ENCODE results near the gene SPDYE4.

The SPDYE4 gene

DNA sequence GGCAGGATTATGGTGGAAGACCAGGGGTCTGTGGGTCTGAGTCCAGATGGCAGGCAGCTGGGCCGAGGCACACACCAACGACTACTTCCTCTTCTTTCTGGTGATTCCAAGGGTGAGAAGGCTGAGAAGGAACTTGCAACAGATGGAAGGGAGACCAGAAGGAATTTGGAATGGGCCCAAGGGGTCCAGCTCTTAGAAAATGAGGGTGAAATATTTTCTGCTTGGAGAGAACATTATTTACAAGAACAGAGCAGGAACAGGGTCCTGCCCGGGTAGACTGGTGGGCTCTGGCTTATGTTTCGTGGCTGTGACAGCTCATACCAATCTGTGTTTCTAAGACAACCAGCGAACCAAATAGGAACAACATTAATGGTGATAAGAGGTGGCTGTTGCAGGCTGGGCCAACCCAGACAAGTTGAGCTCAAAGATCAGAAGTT lies 50.3 kb downstream of the SPDYE4 start:
- DNase-seq, result no peak

DNA sequence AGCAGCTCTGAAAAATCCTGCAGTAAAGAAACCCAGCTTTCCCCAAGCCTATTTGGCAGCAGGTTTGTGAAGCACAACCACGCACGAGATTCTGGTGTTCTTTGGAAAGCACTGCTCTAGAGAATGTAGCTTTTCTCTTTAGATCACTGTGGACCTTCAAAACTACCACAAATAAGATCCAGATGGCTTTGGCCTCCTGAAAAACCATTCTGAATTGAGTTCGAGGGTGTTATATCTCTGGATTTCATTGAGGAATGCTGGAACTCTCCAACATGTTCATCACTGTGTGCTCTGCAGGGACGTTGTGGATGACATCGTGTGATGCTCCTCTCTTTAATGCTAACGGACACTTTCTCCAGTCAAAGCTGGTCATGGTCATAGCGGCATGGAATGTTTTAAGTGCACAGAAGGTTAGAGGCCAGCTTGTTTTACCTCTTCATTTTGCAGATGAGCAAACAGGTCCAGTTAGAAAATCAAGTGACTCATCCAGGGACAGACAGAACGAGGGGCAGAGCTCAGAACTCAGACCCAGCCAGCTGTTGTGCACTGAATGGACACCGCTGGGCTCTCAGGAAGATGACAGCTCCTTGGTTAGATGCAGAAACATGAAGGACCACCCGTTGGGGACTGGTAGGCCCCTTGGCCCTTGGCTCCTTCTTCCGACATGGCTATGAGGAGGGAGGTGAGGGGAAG lies 50.9 kb downstream of the SPDYE4 start:
- DNase-seq, result no peak

DNA sequence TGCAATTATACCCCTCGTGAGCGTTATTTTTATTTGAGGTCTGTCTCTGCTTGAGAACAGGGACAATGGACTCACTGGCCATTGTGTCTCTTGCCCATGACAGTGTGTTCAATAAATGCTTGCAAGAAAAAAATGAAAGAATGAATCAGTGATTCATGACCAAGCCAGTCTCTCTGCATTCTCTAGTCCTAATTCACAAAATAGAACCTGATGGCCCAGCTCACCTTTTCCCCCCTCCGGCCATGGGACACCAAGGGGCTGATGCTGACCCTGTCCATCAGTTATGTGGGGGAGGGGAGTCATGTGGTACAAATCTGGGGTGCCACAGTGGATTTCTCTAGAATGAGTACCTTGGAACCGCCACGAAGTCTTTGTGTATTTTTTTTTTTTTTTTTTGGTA lies 51.9 kb downstream of the SPDYE4 start:
- no peak for DNase-seq

DNA sequence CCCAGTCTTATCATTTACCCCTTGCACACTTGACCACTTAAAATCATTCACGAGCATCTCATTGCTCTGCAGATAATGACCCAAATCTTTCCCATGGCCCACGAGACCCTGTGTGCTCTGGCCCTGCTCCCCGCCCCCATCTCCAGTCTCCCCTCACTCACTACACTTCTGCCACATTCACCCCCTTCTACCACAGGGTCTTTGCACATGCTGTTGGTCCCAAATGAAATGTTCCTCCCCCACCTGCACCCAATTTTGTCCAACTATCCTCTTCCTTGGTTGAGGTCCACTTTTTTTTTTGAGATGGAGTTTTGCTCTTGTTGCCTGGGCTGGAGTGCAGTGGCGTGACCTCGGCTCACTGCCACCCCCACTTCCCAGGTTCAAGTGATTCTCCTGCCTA lies 52.9 kb downstream of the SPDYE4 start:
- DNase-seq, result no peak

DNA sequence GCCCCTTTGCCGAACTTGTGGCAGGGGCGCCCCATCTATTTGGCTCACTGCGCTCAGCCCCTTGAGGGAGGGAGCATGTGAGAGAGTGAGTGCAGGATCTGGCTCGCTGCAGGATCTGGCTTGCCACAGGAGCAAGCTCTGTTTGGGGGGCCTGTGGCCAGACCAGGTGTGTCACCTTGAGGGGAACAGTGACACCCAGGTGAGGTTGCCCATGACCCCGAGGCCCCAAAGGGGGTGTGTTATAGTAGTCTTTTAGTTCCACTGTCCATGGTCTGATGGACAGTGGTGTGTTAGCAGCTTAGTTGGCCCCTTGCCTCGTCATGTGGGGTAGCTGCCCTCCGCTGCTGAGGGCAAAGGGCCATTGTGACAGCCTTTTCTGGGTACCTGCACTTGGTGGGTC lies 55.3 kb downstream of the SPDYE4 start:
- DNase-seq, result no peak

DNA sequence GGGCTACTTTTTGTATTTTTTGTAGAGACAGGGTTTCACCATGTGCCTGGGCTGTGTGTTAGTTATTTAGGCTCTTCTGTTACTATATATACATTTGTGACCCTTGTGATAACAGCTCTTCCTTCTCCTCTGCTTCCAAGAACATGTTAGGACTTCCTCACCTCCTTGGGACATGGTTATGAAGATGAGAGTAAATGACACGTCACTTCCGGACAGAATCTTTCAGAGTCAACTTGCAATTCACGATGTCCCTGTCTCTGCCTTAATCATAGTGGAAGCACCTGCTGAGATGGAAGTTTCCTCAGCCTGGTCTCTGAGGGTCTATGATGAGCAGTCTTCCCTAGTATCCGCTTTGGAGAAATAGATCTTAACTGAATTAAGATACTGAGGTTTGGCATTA lies 56.6 kb downstream of the SPDYE4 start:
- DNase-seq, result no peak

DNA sequence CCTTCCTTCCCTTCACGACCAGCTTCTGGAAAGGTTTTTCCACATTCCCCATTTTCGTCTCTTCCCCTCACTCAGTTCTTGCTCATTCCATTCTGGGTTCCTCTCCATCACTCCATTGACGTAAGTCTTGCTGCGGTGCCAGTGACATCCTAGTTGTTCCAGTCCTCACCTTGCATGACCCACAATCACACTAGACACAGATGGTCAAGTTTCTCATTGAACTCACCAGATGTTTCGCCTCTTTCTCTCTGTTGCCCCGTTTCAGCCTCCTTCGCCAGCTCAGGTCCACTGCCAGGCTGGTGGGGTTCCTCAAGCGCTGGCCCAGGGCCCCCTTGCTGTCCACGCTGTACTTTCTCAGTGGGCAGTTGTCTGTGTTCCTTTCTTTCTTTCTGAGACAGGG lies 57.1 kb downstream of the SPDYE4 start:
- DNase-seq, result no peak
